ENCODE results near the gene KRT34.

GRCh38 chr17:41428591-41429291, 46.6 kb upstream of the KRT34 start:
- no peak for TF ChIP-seq POLR2A (IDR thresholded peaks at IDR 0.05; ENCODE audit: extremely low read depth, insufficient read length)
- TF ChIP-seq, protein P1, sequence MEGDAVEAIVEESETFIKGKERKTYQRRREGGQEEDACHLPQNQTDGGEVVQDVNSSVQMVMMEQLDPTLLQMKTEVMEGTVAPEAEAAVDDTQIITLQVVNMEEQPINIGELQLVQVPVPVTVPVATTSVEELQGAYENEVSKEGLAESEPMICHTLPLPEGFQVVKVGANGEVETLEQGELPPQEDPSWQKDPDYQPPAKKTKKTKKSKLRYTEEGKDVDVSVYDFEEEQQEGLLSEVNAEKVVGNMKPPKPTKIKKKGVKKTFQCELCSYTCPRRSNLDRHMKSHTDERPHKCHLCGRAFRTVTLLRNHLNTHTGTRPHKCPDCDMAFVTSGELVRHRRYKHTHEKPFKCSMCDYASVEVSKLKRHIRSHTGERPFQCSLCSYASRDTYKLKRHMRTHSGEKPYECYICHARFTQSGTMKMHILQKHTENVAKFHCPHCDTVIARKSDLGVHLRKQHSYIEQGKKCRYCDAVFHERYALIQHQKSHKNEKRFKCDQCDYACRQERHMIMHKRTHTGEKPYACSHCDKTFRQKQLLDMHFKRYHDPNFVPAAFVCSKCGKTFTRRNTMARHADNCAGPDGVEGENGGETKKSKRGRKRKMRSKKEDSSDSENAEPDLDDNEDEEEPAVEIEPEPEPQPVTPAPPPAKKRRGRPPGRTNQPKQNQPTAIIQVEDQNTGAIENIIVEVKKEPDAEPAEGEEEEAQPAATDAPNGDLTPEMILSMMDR (IDR thresholded peaks at IDR 0.05; ENCODE audit: low read depth, low read length), result no peak
- no peak for TF ChIP-seq MYC (IDR thresholded peaks at IDR 0.05; ENCODE audit: low read depth, low read length)
